A673 (cell line): Measurements from ENCODE around the gene P2RX3.

ENCODE experiments used
- CTCF ChIP-seq: fragments of 300-800, 200-600 bp; sonication (generic); conservative IDR thresholded peaks from 2 replicates; pipeline ENCODE4 v1.5.1; 2017; ENCODE audit warnings: low read depth, mild to moderate bottlenecking, antibody characterized with exemption, low read length, moderate library complexity, mixed read lengths
- EZH2 ChIP-seq: fragments of 200-600 bp; sonication (generic); IDR thresholded peaks from 2 replicates; pipeline ENCODE4 v1.6.1; 2017; ENCODE audit warnings: borderline replicate concordance, low read depth, mild to moderate bottlenecking, mixed read lengths, antibody characterized with exemption, low read length; ENCODE audit not compliant: poor library complexity, severe bottlenecking

- TF ChIP-seq CTCF (no peak), EZH2 (no peak)
These were observed 9.9 kb downstream of the P2RX3 start for GRCh38 chr11:57348052-57348451.
